Stimulated activated CD8-positive, alpha-beta memory T cell treated with anti-CD3 and anti-CD28 coated beads, Interleukin-4, amount 100 ng/mL, for 24 hours (primary cell): ENCODE measurements around the gene TENM4.

Experiments used
- DNase-seq: peaks from one replicate; pipeline ENCODE4 v3.0.0-alpha.2; 2020; ENCODE audit warnings: low read depth

The TENM4 gene

GRCh38 chr11:79084382-79084781, 356.4 kb downstream of the TENM4 start:
- no peak for DNase-seq

- DNase-seq: no peak
These were observed 357.5 kb downstream of the TENM4 start for GRCh38 chr11:79083352-79083751.

- no peak for DNase-seq
These were observed 357.9 kb downstream of the TENM4 start for GRCh38 chr11:79082907-79083306.

- no peak for DNase-seq
These were observed 358.6 kb downstream of the TENM4 start for GRCh38 chr11:79082280-79082679.

DNA sequence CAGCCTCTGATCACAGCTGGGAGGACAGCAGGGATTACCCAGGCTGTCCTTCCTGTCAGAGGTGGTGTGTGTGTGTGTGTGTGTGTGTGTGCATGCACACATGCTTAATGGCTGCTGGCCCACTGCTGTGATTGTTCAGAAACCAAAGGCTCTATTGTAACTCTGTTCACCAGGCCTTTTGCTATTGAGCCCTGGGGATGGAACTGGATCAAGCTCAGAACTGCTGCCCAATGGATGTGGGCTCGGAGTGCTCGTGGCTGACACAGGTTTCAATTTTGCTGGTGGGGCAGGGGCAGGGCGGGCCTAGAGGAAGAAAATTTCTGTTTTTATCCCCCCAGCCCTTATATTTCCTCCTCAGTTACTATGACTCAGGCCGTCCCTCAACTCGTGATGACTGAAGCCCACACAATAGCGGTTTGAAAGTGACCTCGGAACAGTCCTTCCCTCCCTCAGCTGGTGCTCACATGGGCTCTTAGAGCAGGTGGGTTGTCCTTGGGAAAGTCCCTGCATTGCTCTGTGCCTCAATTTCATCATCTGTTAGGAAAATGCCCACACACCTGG, 359.3 kb downstream of the TENM4 start:
- no peak for DNase-seq

DNA sequence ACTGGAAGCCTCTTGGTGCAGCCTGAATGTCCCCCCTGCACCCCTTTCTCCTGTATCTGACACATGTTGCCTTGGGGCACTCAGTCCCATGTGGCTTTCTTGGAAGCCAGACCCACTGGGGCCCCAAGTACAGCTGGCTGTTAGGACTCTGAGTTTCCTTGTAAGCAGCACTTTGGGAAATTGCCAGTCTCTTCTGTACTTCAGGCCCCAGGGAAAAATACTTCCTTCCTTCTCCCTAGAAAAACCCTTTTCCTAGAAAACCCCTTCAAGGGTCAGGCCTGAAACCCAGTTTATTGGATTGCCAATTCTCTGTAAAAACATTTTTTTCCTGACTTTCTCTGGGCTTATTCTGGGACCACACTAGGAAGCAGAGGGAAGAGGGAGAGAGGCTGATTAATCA, 360.3 kb downstream of the TENM4 start:
- DNase-seq: no peak

DNA sequence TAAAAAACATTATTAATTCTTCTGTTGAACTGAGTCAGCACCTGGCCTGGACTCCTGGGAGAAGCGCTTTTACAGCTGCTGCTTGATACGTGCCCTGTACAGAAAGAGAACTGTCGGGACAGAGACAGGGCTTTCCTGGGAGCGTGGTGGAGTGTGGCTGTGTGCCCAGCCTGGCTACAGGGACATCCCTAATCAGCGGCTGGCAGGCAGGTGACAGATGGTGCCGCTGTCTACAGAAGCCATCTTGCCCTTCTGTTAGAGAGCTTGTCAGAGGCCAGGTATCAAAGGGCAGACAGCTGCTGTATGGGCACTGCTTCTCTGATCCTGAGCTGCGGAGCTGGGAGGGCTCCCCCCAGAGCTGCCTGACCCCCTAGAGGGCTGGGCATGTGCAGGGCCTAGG, 361.8 kb downstream of the TENM4 start:
- DNase-seq: no peak

DNA sequence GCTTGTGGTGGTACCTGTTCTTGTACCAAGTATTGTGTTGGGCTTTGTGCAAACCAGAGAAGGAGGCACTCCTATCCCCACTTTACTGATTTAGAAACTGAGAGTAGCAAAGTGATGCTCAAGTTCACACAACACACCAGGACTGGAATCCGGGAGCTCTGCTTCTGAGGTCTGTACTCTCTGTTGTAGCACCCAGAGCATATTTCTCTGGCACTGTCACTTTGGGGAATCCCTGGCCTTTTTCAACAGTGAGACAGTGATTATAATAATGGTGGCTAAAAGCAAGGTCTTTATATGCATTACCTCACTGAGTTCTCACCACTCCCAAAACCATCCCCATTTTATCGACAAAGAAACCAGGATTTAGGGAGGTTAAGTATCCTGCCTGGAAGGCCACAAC, 362.4 kb downstream of the TENM4 start:
- no peak for DNase-seq

DNA sequence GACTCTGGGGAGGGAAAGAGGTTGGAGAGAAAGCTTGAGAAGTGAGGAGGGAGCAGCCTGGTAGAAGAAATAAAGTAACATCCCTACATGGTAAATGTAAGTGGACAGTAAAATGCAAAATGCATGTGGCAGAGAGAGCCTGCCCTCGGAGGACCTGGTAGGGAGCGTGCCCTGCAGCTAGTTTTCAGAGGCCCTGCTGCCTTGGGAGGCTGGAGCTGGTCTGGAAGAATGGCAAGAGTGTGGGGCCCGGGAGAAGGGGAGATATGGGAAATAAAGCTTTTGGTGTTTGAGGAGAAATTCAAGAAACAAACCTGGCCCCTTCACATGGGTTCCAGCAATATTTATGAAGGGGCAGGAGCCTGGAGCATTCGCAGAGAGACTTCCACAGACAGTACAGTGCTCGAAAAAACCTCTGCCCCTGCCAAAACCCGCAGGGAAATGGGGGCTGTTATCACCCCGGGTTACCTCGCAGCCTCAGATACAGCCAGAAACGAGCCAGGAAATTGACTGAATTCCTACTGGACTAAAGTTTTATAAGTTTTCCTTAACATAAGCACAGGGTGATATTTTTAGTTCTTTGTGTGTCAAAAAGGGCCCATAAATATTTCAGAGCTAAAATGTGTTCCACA, 363.0 kb downstream of the TENM4 start:
- no peak for DNase-seq

GRCh38 chr11:79076526-79077115, 364.2 kb downstream of the TENM4 start:
- DNase-seq: no peak

GRCh38 chr11:79074547-79074946, 366.3 kb downstream of the TENM4 start:
- DNase-seq: no peak

DNA sequence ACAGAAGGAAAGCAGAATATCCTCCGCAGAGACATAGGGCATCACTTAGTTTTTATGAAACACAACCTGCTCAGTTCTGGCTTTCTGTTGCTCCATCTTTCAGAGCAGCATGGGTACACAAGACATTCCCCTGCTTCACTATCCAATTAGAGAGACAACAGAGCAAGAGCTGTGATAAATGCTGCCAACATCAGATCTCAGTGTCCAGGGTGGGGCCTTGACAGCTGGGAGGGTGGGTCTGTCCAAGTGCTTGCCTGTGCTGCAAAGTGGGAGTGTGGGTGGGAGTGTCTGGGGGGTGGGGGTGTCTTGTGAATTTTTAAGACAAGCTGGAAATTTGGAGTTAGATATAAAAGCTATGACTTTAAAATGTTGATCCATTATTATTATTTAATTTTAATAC, 369.6 kb downstream of the TENM4 start:
- DNase-seq: no peak

- DNase-seq: no peak
These were observed 370.3 kb downstream of the TENM4 start for GRCh38 chr11:79070518-79070917.

DNA sequence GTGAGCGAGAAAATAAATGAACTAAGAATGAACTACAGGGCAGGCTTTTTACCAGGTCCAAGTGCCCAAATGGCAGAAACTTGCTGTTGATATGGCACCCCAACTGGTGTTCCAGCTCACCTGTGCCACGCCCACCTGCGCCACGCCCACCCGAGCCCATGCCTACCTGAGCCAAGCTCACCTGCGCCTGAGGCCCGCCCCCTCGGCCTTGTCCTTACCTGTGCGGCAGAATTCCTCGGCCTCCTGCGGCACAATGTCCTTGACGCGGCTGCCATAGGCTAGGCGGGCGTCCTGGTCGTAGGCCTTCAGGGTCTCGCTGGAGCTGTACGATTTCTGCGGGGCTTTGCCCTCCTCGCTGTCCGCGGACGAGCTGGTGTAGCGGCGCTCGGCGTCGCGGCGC, 371.3 kb downstream of the TENM4 start:
- DNase-seq: no peak

DNA sequence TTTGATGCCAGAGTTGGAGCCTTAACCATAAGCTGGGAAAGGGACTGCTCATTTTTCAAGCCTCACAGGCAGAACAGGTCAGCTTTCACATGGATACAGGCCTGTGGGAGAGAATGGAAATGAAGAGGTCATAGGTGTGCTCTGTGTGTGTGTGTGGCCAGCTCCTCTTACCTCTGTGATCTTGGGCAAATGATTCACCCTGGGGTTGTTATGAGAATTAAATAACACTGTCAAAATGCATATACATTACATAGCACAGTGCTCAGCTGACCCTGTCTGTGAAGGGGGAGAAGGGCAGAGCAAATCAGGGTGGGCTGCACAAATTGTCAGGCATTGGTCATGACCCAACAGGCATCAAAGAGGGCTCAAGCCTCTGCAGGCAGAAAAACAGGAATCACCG, 372.5 kb downstream of the TENM4 start:
- no peak for DNase-seq

- no peak for DNase-seq
These were observed 373.5 kb downstream of the TENM4 start for GRCh38 chr11:79067352-79067679.

- DNase-seq: no peak
These were observed 374.1 kb downstream of the TENM4 start for GRCh38 chr11:79066456-79067351.

DNA sequence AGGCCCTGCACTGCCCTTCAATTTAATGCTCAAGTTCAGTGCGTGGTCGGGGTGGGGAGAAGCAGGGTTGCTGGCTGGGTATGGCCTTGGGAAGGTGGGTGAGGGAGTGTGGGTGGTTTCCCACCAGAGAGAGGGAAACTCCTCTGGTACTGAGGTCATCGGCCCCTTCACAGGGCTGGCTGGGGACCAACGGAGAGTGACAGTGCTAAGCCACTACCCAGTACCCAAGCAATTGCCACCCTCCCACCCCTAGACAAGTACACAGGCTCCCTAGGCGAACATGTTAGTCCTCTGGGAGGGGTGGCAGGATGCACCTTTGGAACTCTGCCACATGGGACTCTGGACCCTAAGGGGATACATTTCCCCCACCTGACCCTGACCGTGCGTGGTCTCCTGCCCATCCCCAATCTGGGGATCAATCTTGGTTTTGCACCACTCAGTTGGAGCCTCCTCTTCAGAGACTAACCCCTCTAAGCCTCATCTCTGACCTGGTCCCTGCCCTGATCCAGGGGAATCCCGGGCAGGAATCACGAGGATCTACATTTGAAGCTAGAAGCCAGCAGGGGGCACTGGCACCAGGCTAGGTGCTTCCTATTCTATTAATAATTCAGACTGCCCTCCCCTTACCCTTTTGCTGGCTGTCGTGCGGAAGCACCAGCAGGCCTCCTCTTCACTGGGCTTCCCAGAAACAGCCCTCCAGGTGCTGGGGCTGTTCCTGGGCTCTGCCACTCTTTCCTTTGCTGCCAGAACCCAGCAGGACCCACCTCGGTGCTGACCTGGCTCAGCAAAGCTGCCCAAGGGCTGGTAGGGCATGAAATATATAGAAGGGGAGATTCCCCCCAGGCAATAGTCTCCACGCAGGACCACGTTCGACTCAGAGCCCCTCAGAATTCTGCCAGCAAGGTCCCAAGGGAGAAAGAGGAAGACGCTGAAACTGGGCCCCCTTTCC, 377.7 kb downstream of the TENM4 start:
- no peak for DNase-seq

- DNase-seq: no peak
These were observed 380.5 kb downstream of the TENM4 start for GRCh38 chr11:79060081-79060953.

DNA sequence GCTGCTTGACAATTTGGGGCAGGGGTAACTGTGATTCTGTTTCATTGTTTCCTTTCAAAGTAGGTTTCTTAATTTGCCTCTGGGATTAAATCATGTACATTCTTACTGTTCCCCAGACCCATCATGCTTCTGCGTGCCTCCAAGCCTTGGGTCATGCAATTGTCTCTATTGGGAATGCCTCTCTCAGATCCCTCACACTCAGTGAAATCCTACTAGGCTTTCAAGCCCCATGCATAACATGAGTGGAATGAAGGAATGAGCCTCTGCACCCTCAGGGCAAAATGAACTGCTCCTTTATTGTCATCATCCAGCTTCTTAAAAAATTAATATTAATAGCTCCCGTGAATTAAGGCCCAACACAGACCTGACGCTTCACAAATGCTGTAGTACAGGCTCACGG, 381.7 kb downstream of the TENM4 start:
- no peak for DNase-seq
